Kidney epithelial cell (primary cell): ENCODE data around the gene HDAC9. TPM values are rescaled to one million over a fixed set of nuclear protein-coding genes. Genes with fewer than 3 reads are reported as not detected.
A peak's percentile ranks its signal among the peaks of the same experiment; 100 is the strongest.
"Not testable (repeated sequence)": the region's sequence is repeated elsewhere in the genome, so short reads cannot be mapped to it uniquely, and the experiment has no call there.

Source experiments
- DNase-seq: peaks from one replicate; pipeline ENCODE4 v3.0.0-alpha.2; 2010; ENCODE audit warnings: low read depth
- H3K27me3 ChIP-seq: 2 replicates; pipeline ENCODE4 v1.6.0; 2011; ENCODE audit warnings: low read length; ENCODE audit not compliant: control insufficient read depth, insufficient read depth
- H3K36me3 ChIP-seq: 2 replicates; pipeline ENCODE4 v1.5.1; 2011; ENCODE audit warnings: low read length; ENCODE audit not compliant: control insufficient read depth, insufficient read depth
- H3K4me3 ChIP-seq: 2 replicates; pipeline ENCODE4 v1.5.1; 2011; ENCODE audit warnings: low read depth, mild to moderate bottlenecking, control low read depth, low read length
- CTCF ChIP-seq: IDR thresholded peaks from 2 replicates; pipeline ENCODE4 v1.5.1; 2011; ENCODE audit warnings: mild to moderate bottlenecking, moderate library complexity, low read length, control low read depth, inconsistent platforms; ENCODE audit not compliant: insufficient read depth, poor library complexity, severe bottlenecking
- total RNA-seq: library from RNA; depleted of rRNA; stranded (reverse); fragments of >200 nt; gene quantifications from 2 replicates; pipeline ENCODE4 v1.2.3, GENCODE V29; 2015

Gene HDAC9
- total RNA-seq, 1 donor from 2014 or later, result 84.5 TPM

- H3K4me3 ChIP-seq, result no peak overlapping the region
- no peaks in the 10 kb centered on the region for H3K27me3 ChIP-seq
- H3K36me3 ChIP-seq, result no peaks in the 10 kb centered on the region
- DNase-seq, result peak; percentile 61
- no peak for TF ChIP-seq CTCF
Observed at GRCh38 chr7:18978108-18978495, 482.6 kb downstream of the HDAC9 start.

- DNase-seq, H3K36me3 ChIP-seq, H3K27me3 ChIP-seq, H3K4me3 ChIP-seq: not testable (repeated sequence)
Observed at GRCh38 chr7:18990700-18991099, 495.2 kb downstream of the HDAC9 start.

- no peak for DNase-seq
- H3K4me3 ChIP-seq, result no peak overlapping the region
- TF ChIP-seq CTCF, result no peak
- no peaks in the 10 kb centered on the region for H3K27me3 ChIP-seq
- no peaks in the 10 kb centered on the region for H3K36me3 ChIP-seq
Observed at GRCh38 chr7:18993933-18994668, 498.6 kb downstream of the HDAC9 start.

GRCh38 chr7:18995270-18995671 lies 499.7 kb downstream of the HDAC9 start:
- H3K27me3 ChIP-seq, result no peaks in the 10 kb centered on the region
- no peak overlapping the region for H3K4me3 ChIP-seq
- no peak for TF ChIP-seq CTCF
- no peak for DNase-seq
- no peaks in the 10 kb centered on the region for H3K36me3 ChIP-seq

GRCh38 chr7:18995811-18996426 lies 500.4 kb downstream of the HDAC9 start:
- no peak for DNase-seq
- no peak for TF ChIP-seq CTCF
- Histone ChIP-seq H3K36me3 (no peaks in the 10 kb centered on the region), H3K4me3 (no peak overlapping the region), H3K27me3 (no peaks in the 10 kb centered on the region)

GRCh38 chr7:18996583-18996982 lies 501.0 kb downstream of the HDAC9 start:
- Histone ChIP-seq H3K36me3 (no peaks in the 10 kb centered on the region), H3K27me3 (no peaks in the 10 kb centered on the region), H3K4me3 (no peak overlapping the region)
- no peak for TF ChIP-seq CTCF
- no peak for DNase-seq
